ENCODE data around the gene ASS1. TPM values are rescaled to one million over a fixed set of nuclear protein-coding genes. Genes with fewer than 3 reads are reported as not detected.

The ASS1 gene
- total and polyA plus RNA-seq, 2 of the 13 experiments (the other 11 are each of a cell fraction or from before 2014, with no cell fraction given) = 77.6 to 122 TPM

GRCh38 chr9:130512199-130512598, 67.4 kb downstream of the ASS1 start:
- Histone ChIP-seq H3K9ac (ENCODE audit: insufficient read depth, low read depth, low read length) (no peak overlapping the region), H2AFZ (ENCODE audit: low read length) (no peak overlapping the region), H3K4me1 (ENCODE audit: insufficient read depth, low read length) (peaks cover 2% of the 10 kb centered on the region; the same call in 1 of the 2 replicates), H3K4me3 (replicated peaks in 1 of 3; ENCODE audit: insufficient read depth in 1 of 3, low read depth in 2 of 3, low read length in 3 of 3) (no peak overlapping the region), H3K79me2 (ENCODE audit: insufficient read depth, low read length) (no peaks in the 10 kb centered on the region), H3K27ac (ENCODE audit: extremely low read length, insufficient read depth, low read length) (no peak overlapping the region), H3K9me3 (ENCODE audit: low read length) (no peaks in the 10 kb centered on the region), H3K36me3 (replicated peaks in 1 of 2; ENCODE audit: control insufficient read depth in 1 of 2, insufficient read depth in 2 of 2, low read length in 2 of 2) (no peaks in the 10 kb centered on the region), H4K20me1 (ENCODE audit: insufficient read depth, low read length) (no peaks in the 10 kb centered on the region), H3K4me2 (ENCODE audit: low read depth, low read length) (no peak overlapping the region), H3K27me3 (ENCODE audit: control insufficient read depth in 1 of 2, insufficient read depth in 2 of 2, low read length in 2 of 2) (peaks cover 2 to 3% of the 10 kb centered on the region in 2 experiments; a peak in 4 of 5 replicates)
- 61% methylated on average over 4 of the region's 4 CpGs for WGBS (ENCODE audit: low lambda C conversion rate)
- CTCF ChIA-PET (ENCODE audit: low intra/inter-chr PET ratio, low total read pairs) = no interaction called here
- ATAC-seq (no peak), DNase-seq (ENCODE audit: low spot score) (no peak), FAIRE-seq (no peak)
- POLR2A ChIA-PET = interaction anchor here (1.2 kb wide), 1 partner anchor 12 kb away, joined by 3 read pairs; no protein-coding TSS in a partner anchor
- BruUV-seq (replicated peaks) = no TSS peak
- in situ Hi-C loops (cut with HindIII; ENCODE audit: extremely low pct_ligation_motif_present, low pct_unique_long_range_greater_than_20kb) = no loop called here
- intact Hi-C loops (cut with micrococcal nuclease; ENCODE audit: unreplicated experiment) = no loop called here
- TF ChIP-seq RNF219 (CRISPR knock-in tag; IDR thresholded peaks at IDR 0.05) (no peak), MXD1 (CRISPR knock-in tag; IDR thresholded peaks at IDR 0.05) (no peak), ZNF180 (CRISPR knock-in tag; IDR thresholded peaks at IDR 0.05; ENCODE audit: borderline replicate concordance, low read depth) (no peak), AGO1 (IDR thresholded peaks at IDR 0.05; ENCODE audit: low read depth, low read length, poor library complexity, severe bottlenecking) (no peak), ZNF574 (CRISPR knock-in tag; IDR thresholded peaks at IDR 0.05) (no peak), ARID5B (CRISPR knock-in tag; IDR thresholded peaks at IDR 0.05) (no peak), BCL6 (CRISPR knock-in tag; IDR thresholded peaks at IDR 0.05) (no peak), ZNF136 (CRISPR knock-in tag; IDR thresholded peaks at IDR 0.05; ENCODE audit: low read depth) (no peak), SRSF9 (IDR thresholded peaks at IDR 0.05; ENCODE audit: borderline replicate concordance, insufficient read depth, low read depth, low read length, poor library complexity, severe bottlenecking) (no peak), ZNF547 (CRISPR knock-in tag; IDR thresholded peaks at IDR 0.05) (no peak), ZMYM2 (CRISPR knock-in tag; IDR thresholded peaks at IDR 0.05) (no peak), GLI4 (CRISPR knock-in tag; IDR thresholded peaks at IDR 0.05; ENCODE audit: borderline replicate concordance) (no peak), EEA1 (CRISPR knock-in tag; IDR thresholded peaks at IDR 0.05; ENCODE audit: borderline replicate concordance) (no peak)
- TF ChIP-seq, protein P1, sequence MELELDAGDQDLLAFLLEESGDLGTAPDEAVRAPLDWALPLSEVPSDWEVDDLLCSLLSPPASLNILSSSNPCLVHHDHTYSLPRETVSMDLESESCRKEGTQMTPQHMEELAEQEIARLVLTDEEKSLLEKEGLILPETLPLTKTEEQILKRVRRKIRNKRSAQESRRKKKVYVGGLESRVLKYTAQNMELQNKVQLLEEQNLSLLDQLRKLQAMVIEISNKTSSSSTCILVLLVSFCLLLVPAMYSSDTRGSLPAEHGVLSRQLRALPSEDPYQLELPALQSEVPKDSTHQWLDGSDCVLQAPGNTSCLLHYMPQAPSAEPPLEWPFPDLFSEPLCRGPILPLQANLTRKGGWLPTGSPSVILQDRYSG (CRISPR knock-in tag; IDR thresholded peaks at IDR 0.05) = no peak

Data from HepG2 (cell line).